ENCODE measurements around the gene ARHGEF19. TPM values are rescaled to one million over a fixed set of nuclear protein-coding genes. Genes with fewer than 3 reads are reported as not detected.

ARHGEF19 gene
- total RNA-seq, 1 experiment from 2014 or later: 7.7 TPM

DNA sequence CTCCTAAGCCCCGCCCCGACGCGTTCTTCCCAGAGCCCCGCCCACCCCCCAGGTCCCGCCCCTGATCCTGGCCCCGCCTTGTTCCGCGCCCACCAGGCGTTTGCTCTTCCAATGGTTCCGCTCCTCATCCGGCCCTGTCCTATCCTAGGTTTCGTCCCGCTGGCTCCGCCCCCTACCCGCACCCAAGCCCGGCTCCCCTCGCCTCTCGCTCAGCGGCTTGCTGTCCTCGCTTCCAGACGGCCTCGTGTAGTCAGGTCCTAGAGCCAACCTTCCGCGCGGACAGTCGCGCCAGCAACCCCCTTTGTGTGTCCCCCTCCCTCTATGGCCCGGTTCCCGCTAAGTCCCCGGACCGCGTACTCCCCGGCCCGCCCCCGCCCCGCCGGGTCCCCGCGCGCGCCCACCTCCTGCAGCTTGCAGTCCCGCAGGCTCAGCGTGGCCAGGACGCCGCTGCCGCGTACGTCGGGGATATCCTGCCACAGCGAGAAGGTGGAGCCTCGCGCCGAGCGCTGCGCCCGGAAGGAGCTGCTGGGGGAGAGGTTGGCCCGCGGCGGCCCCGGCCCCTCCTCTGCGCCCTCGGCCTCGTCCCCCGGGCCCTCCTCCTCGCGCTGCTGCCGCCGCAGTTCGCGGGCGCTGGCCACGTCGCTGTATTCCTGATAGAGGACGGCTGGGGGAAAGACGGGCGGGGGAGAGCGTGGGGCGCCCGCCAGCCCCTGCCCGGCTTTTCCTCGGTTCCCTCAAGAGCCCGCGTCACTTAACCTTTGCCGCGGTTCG lies 5.7 kb downstream of the ARHGEF19 start:
- H3K36me3 ChIP-seq (ENCODE audit: control insufficient read depth, insufficient read depth, low read length): 0 out of 2 replicates have a peak, but pooled peaks cover 1% of the 10 kb centered on the region
- no peaks in the 10 kb centered on the region for H3K27me3 ChIP-seq (replicated peaks; ENCODE audit: control insufficient read depth, insufficient read depth, low read length)
- BruUV-seq (replicated peaks): no TSS peak
- CTCF ChIA-PET: interaction anchor here (0.6 to 1.7 kb wide), 5 partner anchors 10 to 146 kb away, joined by 3 to 11 read pairs (median 3); no protein-coding TSS in a partner anchor
- Mint-ChIP-seq H3K27me3 (ENCODE audit: insufficient read depth, unreplicated experiment) (no peaks in the 10 kb centered on the region), H3K4me1 (ENCODE audit: low read depth, unreplicated experiment) (no peaks in the 10 kb centered on the region), H3K27ac (ENCODE audit: unreplicated experiment) (peak overlapping the region; percentile 91), H3K9me3 (ENCODE audit: unreplicated experiment) (no peaks in the 10 kb centered on the region), H3K4me3 (ENCODE audit: unreplicated experiment) (peak overlapping the region; percentile 78), H3K36me3 (ENCODE audit: insufficient read depth, unreplicated experiment) (peaks cover 10% of the 10 kb centered on the region)
- peak; percentile 96 to 97 for DNase-seq
- H3K4me3 ChIP-seq (ENCODE audit: low read depth, low read length): peak overlapping the region; percentile 69
- intact Hi-C loops (cut with micrococcal nuclease; ENCODE audit: unreplicated experiment): loop anchor here (1.0 kb wide), 2 partner anchors 11 to 31 kb away; partner anchors contain the start of gene CPLANE2
- H3K4me1 ChIP-seq: peaks cover 4% of the 10 kb centered on the region
- no peaks in the 10 kb centered on the region for H3K9me3 ChIP-seq
- POLR2A ChIA-PET: interaction anchor here (0.6 to 2.4 kb wide), 7 partner anchors 10 to 96 kb away, joined by 3 to 28 read pairs (median 3); no protein-coding TSS in a partner anchor
- TF ChIP-seq, protein P1, sequence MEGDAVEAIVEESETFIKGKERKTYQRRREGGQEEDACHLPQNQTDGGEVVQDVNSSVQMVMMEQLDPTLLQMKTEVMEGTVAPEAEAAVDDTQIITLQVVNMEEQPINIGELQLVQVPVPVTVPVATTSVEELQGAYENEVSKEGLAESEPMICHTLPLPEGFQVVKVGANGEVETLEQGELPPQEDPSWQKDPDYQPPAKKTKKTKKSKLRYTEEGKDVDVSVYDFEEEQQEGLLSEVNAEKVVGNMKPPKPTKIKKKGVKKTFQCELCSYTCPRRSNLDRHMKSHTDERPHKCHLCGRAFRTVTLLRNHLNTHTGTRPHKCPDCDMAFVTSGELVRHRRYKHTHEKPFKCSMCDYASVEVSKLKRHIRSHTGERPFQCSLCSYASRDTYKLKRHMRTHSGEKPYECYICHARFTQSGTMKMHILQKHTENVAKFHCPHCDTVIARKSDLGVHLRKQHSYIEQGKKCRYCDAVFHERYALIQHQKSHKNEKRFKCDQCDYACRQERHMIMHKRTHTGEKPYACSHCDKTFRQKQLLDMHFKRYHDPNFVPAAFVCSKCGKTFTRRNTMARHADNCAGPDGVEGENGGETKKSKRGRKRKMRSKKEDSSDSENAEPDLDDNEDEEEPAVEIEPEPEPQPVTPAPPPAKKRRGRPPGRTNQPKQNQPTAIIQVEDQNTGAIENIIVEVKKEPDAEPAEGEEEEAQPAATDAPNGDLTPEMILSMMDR (IDR thresholded peaks at IDR 0.05; ENCODE audit: insufficient read depth in 1 of 2, low read depth in 1 of 2, low read length in 1 of 2, severe bottlenecking in 1 of 2, unreplicated experiment in 1 of 2): no peak

- intact Hi-C loops (cut with micrococcal nuclease; ENCODE audit: unreplicated experiment): loop anchor here (1.0 kb wide), 3 partner anchors 11 to 38 kb away; partner anchors contain the start of gene CPLANE2
- no peak for DNase-seq
- Mint-ChIP-seq H3K9me3 (ENCODE audit: unreplicated experiment) (no peaks in the 10 kb centered on the region), H3K4me1 (ENCODE audit: low read depth, unreplicated experiment) (no peaks in the 10 kb centered on the region), H3K36me3 (ENCODE audit: insufficient read depth, unreplicated experiment) (peaks cover 10% of the 10 kb centered on the region), H3K27ac (ENCODE audit: unreplicated experiment) (peak overlapping the region; percentile 91), H3K4me3 (ENCODE audit: unreplicated experiment) (peak overlapping the region; percentile 78), H3K27me3 (ENCODE audit: insufficient read depth, unreplicated experiment) (no peaks in the 10 kb centered on the region)
- TF ChIP-seq, protein P1 (IDR thresholded peaks at IDR 0.05; ENCODE audit: insufficient read depth in 1 of 2, low read depth in 1 of 2, low read length in 1 of 2, severe bottlenecking in 1 of 2, unreplicated experiment in 1 of 2): no peak
- no TSS peak for BruUV-seq (replicated peaks)
- Histone ChIP-seq H3K36me3 (ENCODE audit: control insufficient read depth, insufficient read depth, low read length) (0 out of 2 replicates have a peak, but pooled peaks cover 1% of the 10 kb centered on the region), H3K4me1 (peaks cover 4% of the 10 kb centered on the region), H3K9me3 (no peaks in the 10 kb centered on the region), H3K4me3 (ENCODE audit: low read depth, low read length) (peak overlapping the region; percentile 60), H3K27me3 (replicated peaks; ENCODE audit: control insufficient read depth, insufficient read depth, low read length) (no peaks in the 10 kb centered on the region)
- ChIA-PET POLR2A (interaction anchor here (0.6 to 2.4 kb wide), 4 partner anchors 11 to 96 kb away, joined by 3 to 28 read pairs (median 4); no protein-coding TSS in a partner anchor), CTCF (interaction anchor here (0.8 to 1.7 kb wide), 3 partner anchors 11 to 62 kb away, joined by 3 to 11 read pairs (median 3); no protein-coding TSS in a partner anchor)
These were observed 6.4 kb downstream of the ARHGEF19 start for GRCh38 chr1:16205891-16206546.

DNA sequence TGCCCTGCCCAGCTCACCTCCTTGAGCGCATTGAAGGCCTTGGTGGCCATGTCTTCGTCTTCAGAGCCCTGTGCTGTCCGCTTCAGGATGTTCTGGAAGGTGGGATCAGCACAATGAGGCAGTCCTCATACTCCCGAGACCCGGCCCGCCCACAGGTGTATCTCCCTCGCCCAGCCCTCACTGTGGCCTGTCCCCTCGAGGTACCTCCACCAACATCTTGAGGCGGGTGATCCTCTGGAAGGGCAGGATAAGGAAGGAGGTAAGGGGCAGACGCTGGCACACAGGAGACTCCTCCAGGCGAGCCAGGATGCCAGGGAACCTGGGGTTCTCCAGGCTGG lies 7.1 kb downstream of the ARHGEF19 start:
- Mint-ChIP-seq H3K4me1 (ENCODE audit: low read depth, unreplicated experiment) (no peaks in the 10 kb centered on the region), H3K36me3 (ENCODE audit: insufficient read depth, unreplicated experiment) (peaks cover 10% of the 10 kb centered on the region), H3K9me3 (ENCODE audit: unreplicated experiment) (no peaks in the 10 kb centered on the region), H3K27me3 (ENCODE audit: insufficient read depth, unreplicated experiment) (no peaks in the 10 kb centered on the region), H3K27ac (ENCODE audit: unreplicated experiment) (no peak overlapping the region), H3K4me3 (ENCODE audit: unreplicated experiment) (no peak overlapping the region)
- no peak for DNase-seq
- Histone ChIP-seq H3K9me3 (no peaks in the 10 kb centered on the region), H3K27me3 (replicated peaks; ENCODE audit: control insufficient read depth, insufficient read depth, low read length) (no peaks in the 10 kb centered on the region), H3K4me3 (ENCODE audit: low read depth, low read length) (no peak overlapping the region), H3K36me3 (ENCODE audit: control insufficient read depth, insufficient read depth, low read length) (0 out of 2 replicates have a peak, but pooled peaks cover 1% of the 10 kb centered on the region), H3K4me1 (peaks cover 4% of the 10 kb centered on the region)
- ChIA-PET CTCF (interaction anchor here (1.3 kb wide), 1 partner anchor 12 kb away, joined by 6 read pairs; no protein-coding TSS in a partner anchor), POLR2A (interaction anchor here (2.4 kb wide), 1 partner anchor 11 kb away, joined by 28 read pairs; no protein-coding TSS in a partner anchor)
- BruUV-seq (replicated peaks): no TSS peak
- TF ChIP-seq, protein P1 (IDR thresholded peaks at IDR 0.05; ENCODE audit: insufficient read depth in 1 of 2, low read depth in 1 of 2, low read length in 1 of 2, severe bottlenecking in 1 of 2, unreplicated experiment in 1 of 2): no peak
- intact Hi-C loops (cut with micrococcal nuclease; ENCODE audit: unreplicated experiment): loop anchor here (1.0 kb wide), 1 partner anchor 39 kb away; no protein-coding TSS in a partner anchor
